Measurements from ENCODE around the gene MEGF11.

Gene MEGF11

GRCh38 chr15:66253418-66254088 is at the start of gene MEGF11:
MEGF11 (minus strand) TSS chr15:66253750; CDS start chr15:66128403, 125,347 bp downstream.
- DNase-seq: peak; percentile 55

GRCh38 chr15:66302489-66303278 is 49.1 kb upstream of the MEGF11 start:
- DNase-seq: no peak

- DNase-seq: no peak
Observed at GRCh38 chr15:66298803-66299251, 45.3 kb upstream of the MEGF11 start.

- no peak for DNase-seq
Observed at GRCh38 chr15:66296186-66296585, 42.6 kb upstream of the MEGF11 start.

- no peak for DNase-seq
Observed at GRCh38 chr15:66294932-66295235, 41.3 kb upstream of the MEGF11 start.

GRCh38 chr15:66294157-66294931 is 40.8 kb upstream of the MEGF11 start:
- peak; percentile 42 for DNase-seq

GRCh38 chr15:66293419-66294156 is 40.0 kb upstream of the MEGF11 start, which contains the start of gene DIS3L:
DIS3L (plus strand) TSS chr15:66293568; CDS start chr15:66293597, 29 bp downstream.
- DNase-seq: peak; percentile 47

- DNase-seq: no peak
Observed at GRCh38 chr15:66292571-66293418, 39.2 kb upstream of the MEGF11 start.

GRCh38 chr15:66291816-66292570 is 38.4 kb upstream of the MEGF11 start:
- no peak for DNase-seq

GRCh38 chr15:66290518-66290917 is 37.0 kb upstream of the MEGF11 start:
- DNase-seq: no peak

- no peak for DNase-seq
Observed at GRCh38 chr15:66290007-66290406, 36.5 kb upstream of the MEGF11 start.

GRCh38 chr15:66288551-66289185 is 35.1 kb upstream of the MEGF11 start:
- no peak for DNase-seq

- no peak for DNase-seq
Observed at GRCh38 chr15:66288093-66288492, 34.5 kb upstream of the MEGF11 start.

- DNase-seq: no peak
Observed at GRCh38 chr15:66287461-66288057, 34.0 kb upstream of the MEGF11 start.

- no peak for DNase-seq
Observed at GRCh38 chr15:66285533-66286280, 32.2 kb upstream of the MEGF11 start.

- no peak for DNase-seq
Observed at GRCh38 chr15:66284271-66284670, 30.7 kb upstream of the MEGF11 start.

- DNase-seq: no peak
Observed at GRCh38 chr15:66278671-66279070, 25.1 kb upstream of the MEGF11 start.

- DNase-seq: no peak
Observed at GRCh38 chr15:66278056-66278455, 24.5 kb upstream of the MEGF11 start.

GRCh38 chr15:66276546-66276945 is 23.0 kb upstream of the MEGF11 start:
- no peak for DNase-seq

Measured in 8988T (cell line).